Measurements from ENCODE around the gene TERB1. TPM values are rescaled to one million over a fixed set of nuclear protein-coding genes. Genes with fewer than 3 reads are reported as not detected.

Gene TERB1, protein sequence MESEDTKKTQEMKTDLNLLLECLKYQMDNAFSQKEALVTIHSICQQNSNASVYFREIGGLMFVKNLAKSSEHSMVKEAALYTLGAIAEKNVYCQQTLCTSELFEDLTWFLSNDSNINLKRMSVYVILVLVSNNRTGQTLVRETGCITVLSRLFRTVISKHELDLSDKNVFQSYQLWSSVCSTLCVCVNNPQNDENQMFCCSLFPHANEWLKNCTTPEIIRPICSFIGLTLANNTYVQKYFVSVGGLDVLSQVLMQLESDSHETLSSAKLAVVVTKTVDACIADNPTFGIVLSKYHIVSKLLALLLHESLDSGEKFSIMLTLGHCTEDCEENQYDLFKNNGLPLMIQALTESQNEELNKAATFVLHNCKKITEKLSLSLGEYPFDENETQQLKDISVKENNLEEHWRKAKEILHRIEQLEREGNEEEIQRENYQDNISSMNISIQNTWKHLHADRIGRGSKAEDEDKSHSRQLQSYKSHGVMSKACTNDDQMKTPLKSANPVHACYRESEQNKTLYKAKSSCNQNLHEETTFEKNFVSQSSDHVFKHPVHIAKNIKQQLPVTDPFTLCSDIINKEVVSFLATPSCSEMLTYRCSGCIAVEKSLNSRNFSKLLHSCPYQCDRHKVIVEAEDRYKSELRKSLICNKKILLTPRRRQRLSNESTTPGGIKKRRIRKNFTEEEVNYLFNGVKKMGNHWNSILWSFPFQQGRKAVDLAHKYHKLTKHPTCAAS
- 0.06 and 0.08 TPM in 2 replicates for polyA plus RNA-seq (2012; rRNA removed)
- 0.05 TPM in 1 of 2 replicates, not detected in the other for polyA plus RNA-seq (2012; cell fraction: cytosol; rRNA removed)
- 0.12 and 0.14 TPM in 2 replicates for polyA plus RNA-seq (2012; cell fraction: nucleus; rRNA removed)

DNA sequence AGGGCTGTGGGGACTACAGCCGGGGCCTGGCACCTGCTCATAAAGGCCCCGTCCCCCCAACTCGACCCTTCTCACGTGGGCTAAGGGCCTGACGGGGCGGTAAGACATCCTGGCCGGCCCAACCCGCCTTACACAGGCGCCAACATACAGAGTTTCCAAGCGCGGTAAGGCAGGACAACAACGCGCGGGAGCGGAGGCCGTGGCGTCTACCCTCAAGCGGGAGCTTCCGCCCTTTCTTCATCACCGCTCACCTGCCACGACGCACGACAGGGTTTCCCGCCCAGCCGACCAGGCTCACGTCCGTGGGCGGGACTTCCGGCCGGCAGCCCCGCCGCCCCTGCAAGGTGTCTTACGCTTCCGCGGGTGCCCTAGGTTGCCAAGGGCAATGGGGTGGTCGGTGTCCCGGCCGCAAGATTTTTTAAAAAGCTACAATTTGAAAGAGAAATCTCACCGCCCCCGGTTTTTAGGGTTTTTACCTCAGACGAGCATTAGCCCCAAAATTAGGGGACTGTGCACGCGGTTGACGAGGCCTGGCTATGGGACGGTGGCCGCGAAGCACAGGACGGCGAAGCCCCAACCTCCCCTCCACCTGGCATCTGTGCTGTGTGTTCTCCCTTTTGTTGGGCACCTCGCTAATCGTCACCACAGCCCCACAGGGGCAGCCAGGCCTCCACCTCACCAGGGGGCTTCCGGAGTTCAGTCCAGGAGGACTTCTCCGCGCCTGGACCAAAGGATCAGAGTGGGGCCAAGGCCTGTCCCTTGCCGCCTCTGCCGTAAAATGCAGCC is at the start of gene TERB1:
Gene TERB1 (minus strand): TSS at position 265 of the 786 bp plus-strand sequence. CDS start 4,786 bp downstream, outside the sequence.
- no peaks in the 10 kb centered on the region for H4K20me1 ChIP-seq (ENCODE audit: insufficient read depth)
- H3K27ac ChIP-seq (ENCODE audit: low read depth in 2 of 2, low read length in 1 of 2): no peak within 1 kb of the TSS
- TF ChIP-seq, protein P1, sequence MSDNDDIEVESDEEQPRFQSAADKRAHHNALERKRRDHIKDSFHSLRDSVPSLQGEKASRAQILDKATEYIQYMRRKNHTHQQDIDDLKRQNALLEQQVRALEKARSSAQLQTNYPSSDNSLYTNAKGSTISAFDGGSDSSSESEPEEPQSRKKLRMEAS (IDR thresholded peaks at IDR 0.05; ENCODE audit: low read depth): no peak
- no peak for TF ChIP-seq GATA2 (CRISPR knock-in tag; IDR thresholded peaks at IDR 0.05)
- DNase-seq: peak; percentile 20
- no peak within 1 kb of the TSS for H2AFZ ChIP-seq (ENCODE audit: low read depth)
- CTCF ChIA-PET: interaction anchor here (1.0 kb wide), 1 partner anchor 30 kb away, joined by 4 read pairs; the partner anchor contains the start of gene NAE1
- no peaks in the 10 kb centered on the region for H3K9me2 ChIP-seq
- H3K4me3 ChIP-seq (ENCODE audit: low read depth in 2 of 2, low read length in 1 of 2): no peak within 1 kb of the TSS
- H3K4me1 ChIP-seq (ENCODE audit: control insufficient read depth in 1 of 2, insufficient read depth in 2 of 2, low read depth in 1 of 2, low read length in 1 of 2): no peaks in the 10 kb centered on the region
- H3K4me2 ChIP-seq: no peak within 1 kb of the TSS
- peaks cover 13% of the 10 kb centered on the region for H3F3A ChIP-seq (replicated peaks; ENCODE audit: insufficient read depth)
- no peaks in the 10 kb centered on the region for H3K27me3 ChIP-seq (ENCODE audit: insufficient read depth)
- no peaks in the 10 kb centered on the region for H3K9me3 ChIP-seq
- 97% methylated on average over 51 of the region's 56 CpGs for WGBS (ENCODE audit: low lambda C conversion rate)
- H3K9ac ChIP-seq: no peak within 1 kb of the TSS
- POLR2A ChIA-PET: no interaction called here
- no peaks in the 10 kb centered on the region for H3K79me2 ChIP-seq (ENCODE audit: insufficient read depth)
- H3K36me3 ChIP-seq (replicated peaks in 1 of 2; ENCODE audit: control insufficient read depth in 1 of 2, insufficient read depth in 2 of 2, low read length in 1 of 2): peaks cover 39 to 44% of the 10 kb centered on the region in 2 experiments

DNA sequence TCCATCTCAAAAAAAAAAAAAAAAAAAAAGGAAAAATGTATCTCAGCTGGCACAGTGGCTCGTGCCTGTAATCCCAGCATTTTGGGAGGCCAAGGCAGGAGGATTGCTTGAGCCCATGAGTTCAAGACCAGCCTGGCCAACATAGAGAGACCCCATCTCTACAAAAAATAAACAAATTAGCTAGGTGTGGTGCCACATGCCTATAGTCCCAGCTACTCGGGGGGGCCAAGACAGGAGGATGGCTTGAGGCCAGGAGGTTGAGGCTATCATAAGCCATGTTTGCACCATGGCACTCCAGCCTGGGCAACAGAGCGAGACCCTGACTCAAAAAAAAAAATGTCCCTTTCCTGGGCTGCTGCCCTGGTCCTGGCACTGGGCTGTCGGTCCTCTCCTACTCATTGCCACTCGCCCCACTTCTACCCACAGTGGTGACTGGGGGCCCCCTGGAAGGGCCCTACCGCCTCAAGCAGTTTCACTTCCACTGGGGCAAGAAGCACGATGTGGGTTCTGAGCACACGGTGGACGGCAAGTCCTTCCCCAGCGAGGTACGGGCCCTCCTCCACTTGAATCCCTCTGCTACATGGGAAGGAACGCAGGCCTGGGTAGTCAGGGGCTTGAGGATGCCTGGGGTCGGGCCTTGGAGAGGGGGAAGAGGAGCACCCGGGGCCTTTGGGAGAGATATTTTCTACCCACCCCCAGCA is 48.9 kb upstream of the TERB1 start:
- Histone ChIP-seq H4K20me1 (ENCODE audit: insufficient read depth) (no peaks in the 10 kb centered on the region), H3K27ac (ENCODE audit: low read depth in 2 of 2, low read length in 1 of 2) (no peak overlapping the region), H3K36me3 (replicated peaks in 1 of 2; ENCODE audit: control insufficient read depth in 1 of 2, insufficient read depth in 2 of 2, low read length in 1 of 2) (no peaks in the 10 kb centered on the region), H2AFZ (ENCODE audit: low read depth) (no peak overlapping the region), H3K9me3 (no peaks in the 10 kb centered on the region), H3K27me3 (ENCODE audit: insufficient read depth) (peaks cover 4% of the 10 kb centered on the region; the same call in 1 of the 2 replicates), H3K4me1 (ENCODE audit: control insufficient read depth in 1 of 2, insufficient read depth in 2 of 2, low read depth in 1 of 2, low read length in 1 of 2) (no peaks in the 10 kb centered on the region), H3K4me3 (ENCODE audit: low read depth in 2 of 2, low read length in 1 of 2) (no peak overlapping the region), H3F3A (replicated peaks; ENCODE audit: insufficient read depth) (no peaks in the 10 kb centered on the region), H3K9me2 (no peaks in the 10 kb centered on the region), H3K9ac (no peak overlapping the region), H3K79me2 (ENCODE audit: insufficient read depth) (no peaks in the 10 kb centered on the region), H3K4me2 (no peak overlapping the region)
- CTCF ChIA-PET: interaction anchor here (0.7 to 9.7 kb wide), 4 partner anchors 17 to 23 kb away, joined by 3 to 68 read pairs (median 16); partner anchors contain the start of gene NAE1
- POLR2A ChIA-PET: no interaction called here
- no peak for TF ChIP-seq GABPA (IDR thresholded peaks at IDR 0.05; ENCODE audit: low read depth)
- no peak for TF ChIP-seq EZH2phosphoT487 (IDR thresholded peaks at IDR 0.05; ENCODE audit: borderline replicate concordance, low read depth)
- DNase-seq: no peak
- WGBS (ENCODE audit: low lambda C conversion rate): 81% methylated on average over 11 of the region's 14 CpGs
